Measurements from ENCODE around the gene EPHX1. TPM values are rescaled to one million over a fixed set of nuclear protein-coding genes. Genes with fewer than 3 reads are reported as not detected.

EPHX1 gene
- total RNA-seq, 3 donors from 2014 or later: 63.6 to 168 (median 67.3) TPM

- intact Hi-C loops (cut with DNase I; ENCODE audit: low total_unique reads): no loop called here
- Histone ChIP-seq H3K9me3 (no peaks in the 10 kb centered on the region), H3K4me3 (no peak overlapping the region), H3K4me1 (peaks cover 5 to 44% of the 10 kb centered on the region in 2 donors), H3K36me3 (no peaks in the 10 kb centered on the region), H3K27me3 (no peaks in the 10 kb centered on the region), H3K27ac (peak overlapping the region; percentile 81 to 91)
- DNase-seq (ENCODE audit: low spot score in 2 of 2): peak in 1 of 2 donors; percentile 26
- no peak for TF ChIP-seq POLR2A (IDR thresholded peaks at IDR 0.05)
- no peak for TF ChIP-seq CTCF (IDR thresholded peaks at IDR 0.05)
- no peak for TF ChIP-seq POLR2AphosphoS5 (IDR thresholded peaks at IDR 0.05)
These were observed 41.1 kb upstream of the EPHX1 start for GRCh38 chr1:225768662-225769426.

DNA sequence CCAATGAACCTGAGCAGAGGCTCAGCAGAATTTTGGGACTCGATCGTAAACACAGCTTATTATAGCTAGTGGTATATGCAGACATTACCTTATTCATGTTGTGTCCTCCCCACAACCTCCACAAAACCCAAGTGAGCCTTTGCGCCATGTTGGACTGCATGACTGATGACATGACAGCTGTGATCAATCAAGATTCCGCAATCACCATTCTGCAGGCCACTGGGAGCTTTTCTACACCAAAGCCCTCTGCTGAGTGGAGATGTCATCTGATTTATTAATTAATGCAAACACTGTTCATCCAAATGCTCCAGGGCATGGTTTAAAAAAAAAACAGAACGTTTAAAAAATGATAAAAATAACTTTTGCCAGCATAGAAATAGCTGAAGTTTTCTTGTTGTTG is 40.2 kb upstream of the EPHX1 start:
- no peak overlapping the region for H3K4me3 ChIP-seq
- no peak for TF ChIP-seq CTCF (IDR thresholded peaks at IDR 0.05)
- peak overlapping the region; percentile 81 to 91 for H3K27ac ChIP-seq
- peaks cover 5 to 40% of the 10 kb centered on the region in 2 donors for H3K4me1 ChIP-seq
- no peaks in the 10 kb centered on the region for H3K9me3 ChIP-seq
- no peak for DNase-seq (ENCODE audit: low spot score in 2 of 2)
- H3K36me3 ChIP-seq: no peaks in the 10 kb centered on the region
- H3K27me3 ChIP-seq: no peaks in the 10 kb centered on the region
- intact Hi-C loops (cut with DNase I; ENCODE audit: low total_unique reads): loop anchor here (10.0 kb wide), 1 partner anchor 295 kb away; no protein-coding TSS in a partner anchor

- DNase-seq (ENCODE audit: low spot score in 2 of 2): no peak
- no peak for TF ChIP-seq CTCF (IDR thresholded peaks at IDR 0.05)
- no peak for TF ChIP-seq POLR2AphosphoS5 (IDR thresholded peaks at IDR 0.05)
- TF ChIP-seq POLR2A (IDR thresholded peaks at IDR 0.05): no peak
- no peaks in the 10 kb centered on the region for H3K36me3 ChIP-seq
- intact Hi-C loops (cut with DNase I; ENCODE audit: low total_unique reads): loop anchor here (10.0 kb wide), 1 partner anchor 296 kb away; no protein-coding TSS in a partner anchor
- H3K9me3 ChIP-seq: no peaks in the 10 kb centered on the region
- no peak overlapping the region for H3K4me3 ChIP-seq
- H3K27ac ChIP-seq: peak overlapping the region; percentile 48 to 87
- H3K27me3 ChIP-seq: no peaks in the 10 kb centered on the region
- peaks cover 5 to 40% of the 10 kb centered on the region in 2 donors for H3K4me1 ChIP-seq
These were observed 39.2 kb upstream of the EPHX1 start for GRCh38 chr1:225770561-225771248.

GRCh38 chr1:225771661-225772322 is 38.1 kb upstream of the EPHX1 start:
- Histone ChIP-seq H3K4me3 (no peak overlapping the region), H3K4me1 (peaks cover 5 to 38% of the 10 kb centered on the region in 2 donors), H3K9me3 (no peaks in the 10 kb centered on the region), H3K27me3 (no peaks in the 10 kb centered on the region), H3K36me3 (no peaks in the 10 kb centered on the region), H3K27ac (peak overlapping the region; percentile 87 to 89)
- intact Hi-C loops (cut with DNase I; ENCODE audit: low total_unique reads): loop anchor here (10.0 kb wide), 1 partner anchor 297 kb away; no protein-coding TSS in a partner anchor
- no peak for TF ChIP-seq CTCF (IDR thresholded peaks at IDR 0.05)
- TF ChIP-seq POLR2A (IDR thresholded peaks at IDR 0.05): no peak
- TF ChIP-seq POLR2AphosphoS5 (IDR thresholded peaks at IDR 0.05): no peak
- DNase-seq (ENCODE audit: low spot score in 2 of 2): no peak

Measured in breast epithelium (tissue), 4 donors.